H1 (cell line): ENCODE data around the gene EVA1C. TPM values are rescaled to one million over a fixed set of nuclear protein-coding genes. Genes with fewer than 3 reads are reported as not detected.

Experiments
- CTCF ChIA-PET: fragments of 300-600 bp; sonication (Branson Sonifier 250); formaldehyde crosslinking; loops from one replicate; lab custom pipeline; 2021; ENCODE audit not compliant: partially characterized antibody; lab: Charles Lee
- POLR2A ChIA-PET: fragments of 300-600 bp; sonication (Branson Sonifier 250); formaldehyde crosslinking; loops from one replicate; lab custom pipeline; 2021; ENCODE audit warnings: inconsistent platforms; ENCODE audit not compliant: partially characterized antibody; lab: Charles Lee
- DNase-seq, 2 experiments: peaks; one replicate each; pipeline versions ENCODE4 v3.0.0 to v3.0.0-alpha.2; 2010 to 2022; ENCODE audit warnings: low spot score in 2 of 2, low read depth in 1 of 2, mixed read lengths in 1 of 2
- FAIRE-seq: peaks from 2 replicates; lab custom pipeline; 2011; peaks lifted over from hg19 to GRCh38; lab: Jason Lieb, UNC
- H2AFZ ChIP-seq: 2 replicates; pipeline ENCODE4 v1.8.1; 2012; ENCODE audit warnings: low read length, inconsistent platforms
- H2AK5ac ChIP-seq: 2 replicates; pipeline ENCODE4 v1.6.1; 2013; ENCODE audit warnings: low read depth, low read length
- H2BK120ac ChIP-seq: replicated peaks from 2 replicates; pipeline ENCODE3; 2013; ENCODE audit warnings: low read depth, low read length, inconsistent platforms
- H2BK12ac ChIP-seq: 2 replicates; pipeline ENCODE4 v1.6.1; 2013; ENCODE audit warnings: low read depth, low read length
- H2BK15ac ChIP-seq: 2 replicates; pipeline ENCODE4 v1.6.1; 2013; ENCODE audit warnings: low read length
- H2BK20ac ChIP-seq: 2 replicates; pipeline ENCODE4 v1.6.1; 2013; ENCODE audit warnings: low read length
- H2BK5ac ChIP-seq: 2 replicates; pipeline ENCODE4 v1.6.1; 2013; ENCODE audit warnings: low read depth, low read length
- H3K14ac ChIP-seq: 2 replicates; pipeline ENCODE4 v1.6.1; 2013; ENCODE audit warnings: inconsistent platforms; ENCODE audit not compliant: insufficient read length
- H3K18ac ChIP-seq: 2 replicates; pipeline ENCODE4 v1.6.1; 2013; ENCODE audit warnings: low read length; ENCODE audit errors: extremely low read depth
- H3K23ac ChIP-seq: 2 replicates; pipeline ENCODE4 v1.6.1; 2013; ENCODE audit warnings: inconsistent platforms; ENCODE audit not compliant: insufficient read length
- H3K23me2 ChIP-seq: 2 replicates; pipeline ENCODE4 v1.6.1; 2013; ENCODE audit warnings: low read depth, low read length
- H3K27ac ChIP-seq: 2 replicates; pipeline ENCODE4 v1.6.1; 2011; ENCODE audit warnings: low read depth, low read length, inconsistent platforms
- H3K27me3 ChIP-seq, 4 experiments: replicated peaks in 1 of 4; 1 replicate in 1 of 4; 2 replicates in 3 of 4; pipeline versions ENCODE4 v1.6.1 to v1.8.1; 2011 to 2013; ENCODE audit warnings: low read length in 3 of 4, mild to moderate bottlenecking in 3 of 4, inconsistent platforms in 2 of 4, mixed read lengths in 2 of 4, moderate library complexity in 1 of 4; ENCODE audit not compliant: control insufficient read depth in 3 of 4, insufficient read depth in 3 of 4; ENCODE audit errors: extremely low read depth in 1 of 4
- H3K36me3 ChIP-seq, 4 experiments: 2 replicates each; pipeline versions ENCODE4 v1.6.1 to v1.8.1; 2011 to 2013; ENCODE audit warnings: mild to moderate bottlenecking in 4 of 4, low read length in 3 of 4, moderate library complexity in 2 of 4, control low read depth in 1 of 4, inconsistent platforms in 1 of 4; ENCODE audit not compliant: insufficient read depth in 4 of 4, control insufficient read depth in 2 of 4
- H3K4ac ChIP-seq: replicated peaks from 2 replicates; pipeline ENCODE3; 2013; ENCODE audit warnings: low read length, low read depth, mixed read lengths, inconsistent platforms; ENCODE audit not compliant: insufficient read length
- H3K4me1 ChIP-seq, 4 experiments: replicated peaks in 1 of 4; 1 replicate in 1 of 4; 2 replicates in 3 of 4; pipeline versions ENCODE4 v1.6.1 to v1.8.1; 2011 to 2013; ENCODE audit warnings: low read length in 3 of 4, inconsistent platforms in 2 of 4, mixed read lengths in 1 of 4; ENCODE audit not compliant: insufficient read depth in 4 of 4, control insufficient read depth in 3 of 4
- H3K4me2 ChIP-seq, 2 experiments: 2 replicates each; pipeline versions ENCODE4 v1.6.1 to v1.8.1; 2011 to 2013; ENCODE audit warnings: low read depth in 2 of 2, low read length in 2 of 2, control low read depth in 1 of 2, inconsistent platforms in 1 of 2, mild to moderate bottlenecking in 1 of 2; ENCODE audit not compliant: insufficient read depth in 1 of 2
- H3K4me3 ChIP-seq, 4 experiments: fragments of 200-600, 300-600 bp in 1 of 4; sonication (generic), shearing (Covaris generic), sonication (Bioruptor Twin) in 1 of 4; 2 replicates each; pipeline versions ENCODE4 v1.5.1 to v1.8.1; 2011 to 2016; ENCODE audit warnings: low read length in 4 of 4, low read depth in 3 of 4, control low read depth in 2 of 4, inconsistent platforms in 2 of 4, mild to moderate bottlenecking in 2 of 4, mixed read lengths in 1 of 4, moderate library complexity in 1 of 4; ENCODE audit not compliant: insufficient read depth in 2 of 4; ENCODE audit errors: extremely low read depth in 1 of 4
- H3K56ac ChIP-seq: replicated peaks from 2 replicates; pipeline ENCODE3; 2013; ENCODE audit warnings: low read depth, mild to moderate bottlenecking, mixed read lengths, low read length, inconsistent platforms; ENCODE audit not compliant: insufficient read length
- H3K79me1 ChIP-seq: 2 replicates; pipeline ENCODE4 v1.6.1; 2013; ENCODE audit warnings: low read depth, low read length, control low read depth
- H3K79me2 ChIP-seq, 2 experiments: 2 replicates each; pipeline versions ENCODE4 v1.6.1 to v1.8.1; 2012 to 2013; ENCODE audit warnings: low read length in 2 of 2, mild to moderate bottlenecking in 2 of 2, inconsistent platforms in 1 of 2; ENCODE audit not compliant: insufficient read depth in 2 of 2, control insufficient read depth in 1 of 2
- H3K9ac ChIP-seq, 4 experiments: replicated peaks in 1 of 4; 1 replicate in 1 of 4; 2 replicates in 3 of 4; pipeline versions ENCODE4 v1.6.1 to v1.8.1; 2011 to 2013; ENCODE audit warnings: low read depth in 3 of 4, low read length in 3 of 4, control low read depth in 2 of 4, mild to moderate bottlenecking in 2 of 4, moderate library complexity in 2 of 4, inconsistent platforms in 1 of 4; ENCODE audit errors: extremely low read depth in 1 of 4
- H3K9me3 ChIP-seq, 2 experiments: 2 replicates each; pipeline versions ENCODE4 v1.6.1 to v1.8.1; 2012 to 2013; ENCODE audit warnings: mild to moderate bottlenecking in 2 of 2, moderate library complexity in 2 of 2, control low read depth in 1 of 2, inconsistent platforms in 1 of 2, low read depth in 1 of 2, low read length in 1 of 2, mixed read lengths in 1 of 2; ENCODE audit not compliant: insufficient read depth in 2 of 2
- H4K20me1 ChIP-seq, 2 experiments: replicated peaks in 1 of 2; 2 replicates each; pipeline versions ENCODE3 to v1.8.1; 2011 to 2013; ENCODE audit warnings: inconsistent platforms in 2 of 2, low read length in 2 of 2, mild to moderate bottlenecking in 1 of 2; ENCODE audit not compliant: insufficient read depth in 2 of 2, control insufficient read depth in 1 of 2
- H4K5ac ChIP-seq: 2 replicates; pipeline ENCODE4 v1.6.1; 2013; ENCODE audit warnings: low read length, low read depth, mixed read lengths, inconsistent platforms; ENCODE audit not compliant: insufficient read length
- H4K8ac ChIP-seq: 2 replicates; pipeline ENCODE4 v1.8.0; 2013; ENCODE audit warnings: mild to moderate bottlenecking, moderate library complexity, low read length, inconsistent platforms; ENCODE audit not compliant: insufficient read depth; ENCODE audit errors: extremely low read depth
- H4K91ac ChIP-seq: replicated peaks from 2 replicates; pipeline ENCODE3; 2013; ENCODE audit warnings: low read length, mixed read lengths, inconsistent platforms; ENCODE audit not compliant: insufficient read length
- BRCA1 ChIP-seq: IDR thresholded peaks from 2 replicates; pipeline ENCODE4 v1.6.1; 2012; ENCODE audit warnings: low read depth, low read length, improper control_type of control experiment
- CHD1 ChIP-seq: IDR thresholded peaks from 2 replicates; pipeline ENCODE4 v1.6.1; 2012; ENCODE audit warnings: low read depth, low read length, improper control_type of control experiment
- CTCF ChIP-seq, 3 experiments: IDR thresholded peaks; 1 replicate in 2 of 3; 2 replicates in 1 of 3; pipeline versions ENCODE4 v1.5.1 to v1.6.1; 2011; ENCODE audit warnings: low read length in 3 of 3, mild to moderate bottlenecking in 3 of 3, inconsistent platforms in 2 of 3, low read depth in 1 of 3, moderate library complexity in 1 of 3; ENCODE audit not compliant: insufficient read depth in 1 of 3; ENCODE audit errors: control extremely low read depth in 1 of 3
- PHF8 ChIP-seq: fragments of 200-600 bp; sonication (generic); conservative IDR thresholded peaks from 2 replicates; pipeline ENCODE4 v1.7.1; 2012; ENCODE audit warnings: low read depth, mild to moderate bottlenecking, inconsistent platforms, low read length, moderate library complexity
- RXRA ChIP-seq: IDR thresholded peaks from 2 replicates; pipeline ENCODE4 v1.6.1; 2011; ENCODE audit warnings: low read depth, mild to moderate bottlenecking, low read length, moderate library complexity; ENCODE audit not compliant: insufficient read depth
- TAF7 ChIP-seq: optimal IDR thresholded peaks from 2 replicates; pipeline ENCODE3; 2011; ENCODE audit warnings: low read depth, mild to moderate bottlenecking, inconsistent platforms, low read length, moderate library complexity, borderline replicate concordance
- TEAD4 ChIP-seq: IDR thresholded peaks from 2 replicates; pipeline ENCODE4 v1.6.1; 2012; ENCODE audit warnings: low read depth, low read length, inconsistent platforms, mixed read lengths
- WGBS, 2 experiments: shearing (Covaris generic) in 1 of 2; methylation state at CpG; one replicate each; pipeline versions ENCODE4 v1.1.6 to v1.1.7; 2013 to 2015; ENCODE audit warnings: low lambda C conversion rate in 2 of 2, mixed read lengths in 2 of 2, inconsistent platforms in 1 of 2, low coverage in 1 of 2, missing lambda C conversion rate in 1 of 2; ENCODE audit not compliant: insufficient replicate concordance in 2 of 2, insufficient coverage in 1 of 2, insufficient read length in 1 of 2; ENCODE audit errors: extremely low coverage in 1 of 2, missing lambda C conversion rate in 1 of 2; 5-methylcytosine and 5-hydroxymethylcytosine counted together
- polyA plus RNA-seq, 7 experiments: library from polyadenylated mRNA; depleted of rRNA in 3 of 7; stranded (reverse) in 5 of 7; unstranded in 2 of 7; fragments of >200 nt in 5 of 7; fragments of 200-250 nt in 2 of 7; gene quantifications; 1 replicate in 5 of 7; 2 replicates in 1 of 7; 4 replicates in 1 of 7; pipeline versions ENCODE4 v1.2.1 to v1.2.3, GENCODE V29; 2011 to 2013; ENCODE audit warnings: missing spikeins in 2 of 7, mixed read lengths in 2 of 7
- total RNA-seq: library from RNA; stranded (reverse); fragmentation: NEBNext Ultra II Directional; extraction: Animal tissue kit (Norgen Biotek cat#: 25700); gene quantifications from 2 replicates; pipeline ENCODE4 v1.2.1, GENCODE V29; 2021

The EVA1C gene
- total and polyA plus RNA-seq, 2 of the 8 experiments (the other 6 are each of a cell fraction or from before 2014, with no cell fraction given), result 2.6 to 3.6 TPM

GRCh38 chr21:32424191-32424535 lies 11.7 kb downstream of the EVA1C start:
- no peaks in the 10 kb centered on the region for H4K20me1 ChIP-seq
- ChIA-PET CTCF (interaction anchor here (0.7 to 2.6 kb wide), 3 partner anchors 50 to 176 kb away, joined by 3 to 7 read pairs (median 3); no protein-coding TSS in a partner anchor), POLR2A (no interaction called here)
- no peak overlapping the region for H2AFZ ChIP-seq
- no peaks in the 10 kb centered on the region for H3K27me3 ChIP-seq
- H3K4ac ChIP-seq, result no peak overlapping the region
- H3K9ac ChIP-seq, result no peak overlapping the region
- no peak overlapping the region for H2AK5ac ChIP-seq
- H2BK12ac ChIP-seq, result no peak overlapping the region
- WGBS, 2 experiments, result 89% methylated on average over 2 of the region's 2 CpGs; no CpG with 5 or more reads in 1 of the 2 experiments
- no peak overlapping the region for H4K5ac ChIP-seq
- no peak for FAIRE-seq
- no peak overlapping the region for H3K4me3 ChIP-seq
- no peak overlapping the region for H4K91ac ChIP-seq
- no peak overlapping the region for H2BK120ac ChIP-seq
- peaks cover 0 to 3% (median under 1%) of the 10 kb centered on the region in 4 experiments; a peak in 2 of 7 replicates for H3K4me1 ChIP-seq
- no peak for TF ChIP-seq PHF8
- TF ChIP-seq TAF7, result no peak
- no peak for TF ChIP-seq CHD1
- no peak for TF ChIP-seq CTCF (IDR thresholded peaks at IDR 0.05; ENCODE audit: control extremely low read depth in 1 of 3, insufficient read depth in 1 of 3, low read depth in 1 of 3, low read length in 3 of 3)
- TF ChIP-seq TEAD4, result no peak
- TF ChIP-seq RXRA, result no peak
- TF ChIP-seq BRCA1, result no peak
- H3K23ac ChIP-seq, result no peak overlapping the region
- no peaks in the 10 kb centered on the region for H3K36me3 ChIP-seq
- DNase-seq, result no peak
- no peaks in the 10 kb centered on the region for H3K79me1 ChIP-seq
- H2BK15ac ChIP-seq, result no peak overlapping the region
- H3K79me2 ChIP-seq, result no peaks in the 10 kb centered on the region
- H3K27ac ChIP-seq, result no peak overlapping the region
- no peak overlapping the region for H3K14ac ChIP-seq
- H4K8ac ChIP-seq, result no peak overlapping the region
- no peak overlapping the region for H3K56ac ChIP-seq
- no peak overlapping the region for H3K4me2 ChIP-seq
- H3K23me2 ChIP-seq, result no peaks in the 10 kb centered on the region
- H2BK20ac ChIP-seq, result no peak overlapping the region
- no peak overlapping the region for H3K18ac ChIP-seq
- no peak overlapping the region for H2BK5ac ChIP-seq
- H3K9me3 ChIP-seq, result peaks cover 2 to 6% of the 10 kb centered on the region in 2 experiments; a peak in 1 of 4 replicates
